ENCODE measurements around the gene SIAH2.

DNA sequence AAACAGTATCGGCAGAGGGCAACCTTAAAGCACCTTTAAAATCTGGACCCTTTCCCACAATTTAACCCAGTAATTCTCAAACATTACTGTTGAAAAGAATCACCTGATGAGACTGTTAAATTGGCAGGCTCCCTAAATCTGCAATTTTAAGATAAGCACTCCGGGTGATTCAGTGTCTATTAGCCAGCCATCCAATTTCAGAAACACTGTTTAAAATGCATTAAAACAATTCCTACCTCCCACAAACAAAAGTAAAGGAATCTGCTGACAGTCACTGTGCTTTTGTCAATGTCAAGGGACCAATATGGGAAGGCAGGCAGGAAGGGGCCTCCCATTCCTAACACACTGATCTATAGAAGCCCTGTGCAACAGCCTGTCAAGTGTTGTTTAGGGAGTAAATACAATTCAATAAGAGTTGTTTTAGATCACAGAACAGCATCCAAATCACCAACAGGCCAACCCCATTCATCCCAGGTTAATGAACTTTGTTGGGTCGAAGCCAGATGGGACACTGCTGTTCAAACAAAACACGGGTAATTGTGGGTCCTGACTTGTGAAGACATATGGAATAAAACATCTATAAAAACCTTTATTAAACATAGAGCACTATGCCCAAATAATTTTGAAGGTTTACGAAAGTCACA is 21.4 kb downstream of the SIAH2 start:
- TF ChIP-seq ZNF274 (IDR thresholded peaks at IDR 0.05; ENCODE audit: low read depth, low read length) (no peak), YY1 (IDR thresholded peaks at IDR 0.05; ENCODE audit: insufficient read depth, insufficient read length) (no peak), SUZ12 (IDR thresholded peaks at IDR 0.05; ENCODE audit: extremely low read depth, insufficient read depth, insufficient read length) (no peak)

All from NT2/D1 (cell line).